Measurements from ENCODE around the gene MGAT4C.

The MGAT4C gene

DNA sequence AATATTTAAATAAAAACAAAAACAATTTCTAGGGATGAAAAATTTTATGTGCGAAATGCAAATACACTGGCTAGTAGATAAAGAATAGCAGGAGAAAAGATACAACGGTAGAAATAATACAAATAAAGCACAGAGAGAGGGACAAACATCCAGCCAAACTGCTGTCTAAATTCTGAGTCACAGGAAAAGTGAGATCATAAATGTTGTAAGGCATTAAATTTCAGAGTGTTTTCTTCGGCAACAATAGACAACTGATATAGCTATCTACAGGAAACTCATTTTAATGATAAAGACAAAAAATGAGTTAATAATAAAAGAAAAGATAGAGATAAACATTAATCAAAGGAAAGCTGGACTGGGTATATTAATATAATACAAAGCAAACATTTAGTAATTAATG, 259.9 kb downstream of the MGAT4C start:
- TF ChIP-seq ZFP3 (CRISPR knock-in tag; IDR thresholded peaks at IDR 0.05): no peak
- TF ChIP-seq ISL1 (CRISPR knock-in tag; IDR thresholded peaks at IDR 0.05): no peak
- TF ChIP-seq RARB (CRISPR knock-in tag; IDR thresholded peaks at IDR 0.05): no peak
- TF ChIP-seq PPARA (CRISPR knock-in tag; IDR thresholded peaks at IDR 0.05; ENCODE audit: borderline replicate concordance): no peak
- TF ChIP-seq ZFP30 (CRISPR knock-in tag; IDR thresholded peaks at IDR 0.05): no peak
- TF ChIP-seq SNAI2 (CRISPR knock-in tag; IDR thresholded peaks at IDR 0.05): no peak
- ATAC-seq: no peak

DNA sequence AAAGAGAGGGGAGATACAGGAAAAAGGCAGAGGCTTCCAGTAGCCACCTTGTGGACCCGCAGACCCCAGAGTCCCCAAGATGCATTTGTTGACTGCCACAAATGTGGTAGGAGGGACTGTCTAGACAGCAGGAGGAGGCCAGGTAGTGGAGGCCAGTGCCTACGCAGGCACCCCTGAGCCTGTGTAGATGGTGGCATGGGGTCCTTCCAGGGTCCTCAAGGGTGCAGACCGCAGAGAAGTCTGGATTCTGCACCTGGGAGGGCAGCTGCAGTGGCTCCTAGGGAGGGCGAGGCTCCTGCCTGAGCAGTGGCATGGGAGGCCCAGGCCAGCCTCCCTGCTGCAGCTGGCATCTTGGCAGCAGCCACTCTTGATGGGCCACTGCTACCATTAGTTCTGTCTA, 262.4 kb downstream of the MGAT4C start:
- no peak for ATAC-seq
- TF ChIP-seq, protein P1, sequence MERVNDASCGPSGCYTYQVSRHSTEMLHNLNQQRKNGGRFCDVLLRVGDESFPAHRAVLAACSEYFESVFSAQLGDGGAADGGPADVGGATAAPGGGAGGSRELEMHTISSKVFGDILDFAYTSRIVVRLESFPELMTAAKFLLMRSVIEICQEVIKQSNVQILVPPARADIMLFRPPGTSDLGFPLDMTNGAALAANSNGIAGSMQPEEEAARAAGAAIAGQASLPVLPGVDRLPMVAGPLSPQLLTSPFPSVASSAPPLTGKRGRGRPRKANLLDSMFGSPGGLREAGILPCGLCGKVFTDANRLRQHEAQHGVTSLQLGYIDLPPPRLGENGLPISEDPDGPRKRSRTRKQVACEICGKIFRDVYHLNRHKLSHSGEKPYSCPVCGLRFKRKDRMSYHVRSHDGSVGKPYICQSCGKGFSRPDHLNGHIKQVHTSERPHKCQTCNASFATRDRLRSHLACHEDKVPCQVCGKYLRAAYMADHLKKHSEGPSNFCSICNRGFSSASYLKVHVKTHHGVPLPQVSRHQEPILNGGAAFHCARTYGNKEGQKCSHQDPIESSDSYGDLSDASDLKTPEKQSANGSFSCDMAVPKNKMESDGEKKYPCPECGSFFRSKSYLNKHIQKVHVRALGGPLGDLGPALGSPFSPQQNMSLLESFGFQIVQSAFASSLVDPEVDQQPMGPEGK (CRISPR knock-in tag; IDR thresholded peaks at IDR 0.05; ENCODE audit: borderline replicate concordance): no peak
- TF ChIP-seq TCF4 (CRISPR knock-in tag; IDR thresholded peaks at IDR 0.05; ENCODE audit: borderline replicate concordance): no peak

DNA sequence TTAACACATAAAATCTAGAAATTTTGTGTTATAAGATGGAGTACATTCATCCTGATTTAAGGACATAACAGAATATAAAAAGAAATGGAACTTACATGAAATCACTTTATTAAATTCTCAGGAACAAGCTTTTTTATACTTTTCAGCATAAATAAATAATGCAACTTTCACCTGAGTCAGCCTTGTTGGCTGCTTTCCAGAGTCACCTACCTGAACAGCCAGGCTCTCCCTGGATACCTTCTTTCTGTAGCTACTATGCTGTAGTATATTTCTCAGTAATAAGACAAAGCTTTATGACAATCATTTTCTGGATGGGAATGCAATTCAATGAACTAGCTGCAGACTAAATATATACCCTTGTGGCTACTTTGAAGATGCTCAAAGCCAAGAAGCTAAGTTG, 270.2 kb downstream of the MGAT4C start:
- no peak for TF ChIP-seq ZFP30 (CRISPR knock-in tag; IDR thresholded peaks at IDR 0.05)
- TF ChIP-seq, protein P2, sequence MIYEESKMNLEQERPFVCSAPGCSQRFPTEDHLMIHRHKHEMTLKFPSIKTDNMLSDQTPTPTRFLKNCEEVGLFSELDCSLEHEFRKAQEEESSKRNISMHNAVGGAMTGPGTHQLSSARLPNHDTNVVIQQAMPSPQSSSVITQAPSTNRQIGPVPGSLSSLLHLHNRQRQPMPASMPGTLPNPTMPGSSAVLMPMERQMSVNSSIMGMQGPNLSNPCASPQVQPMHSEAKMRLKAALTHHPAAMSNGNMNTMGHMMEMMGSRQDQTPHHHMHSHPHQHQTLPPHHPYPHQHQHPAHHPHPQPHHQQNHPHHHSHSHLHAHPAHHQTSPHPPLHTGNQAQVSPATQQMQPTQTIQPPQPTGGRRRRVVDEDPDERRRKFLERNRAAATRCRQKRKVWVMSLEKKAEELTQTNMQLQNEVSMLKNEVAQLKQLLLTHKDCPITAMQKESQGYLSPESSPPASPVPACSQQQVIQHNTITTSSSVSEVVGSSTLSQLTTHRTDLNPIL (CRISPR knock-in tag; IDR thresholded peaks at IDR 0.05; ENCODE audit: low read depth): no peak
- TF ChIP-seq ISL1 (CRISPR knock-in tag; IDR thresholded peaks at IDR 0.05): no peak
- no peak for TF ChIP-seq OSR1 (CRISPR knock-in tag; IDR thresholded peaks at IDR 0.05)
- no peak for TF ChIP-seq PPARA (CRISPR knock-in tag; IDR thresholded peaks at IDR 0.05; ENCODE audit: borderline replicate concordance)
- ATAC-seq: no peak

DNA sequence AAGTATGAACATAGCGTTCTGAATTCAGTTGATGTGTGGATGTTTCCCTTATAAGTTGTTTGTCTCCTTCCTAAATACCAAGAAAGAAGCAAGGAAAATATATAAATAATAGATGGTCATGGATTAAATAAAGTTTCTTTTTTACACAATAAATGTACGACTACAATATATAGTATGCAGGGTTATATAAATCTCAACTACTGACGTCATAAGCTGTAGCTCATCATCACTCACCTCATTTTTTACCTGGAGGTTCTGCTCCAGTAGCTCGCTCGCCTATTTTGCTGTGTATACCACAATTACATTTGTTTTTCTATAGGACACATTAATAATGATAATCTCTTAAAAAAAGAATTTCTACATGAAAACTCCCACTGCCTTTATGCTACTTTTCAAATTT, 272.6 kb downstream of the MGAT4C start:
- TF ChIP-seq CSDC2 (CRISPR knock-in tag; IDR thresholded peaks at IDR 0.05) (no peak), RARB (CRISPR knock-in tag; IDR thresholded peaks at IDR 0.05) (no peak), PPARA (CRISPR knock-in tag; IDR thresholded peaks at IDR 0.05; ENCODE audit: borderline replicate concordance) (no peak), ZC3H10 (CRISPR knock-in tag; IDR thresholded peaks at IDR 0.05) (no peak), BACH2 (CRISPR knock-in tag; IDR thresholded peaks at IDR 0.05; ENCODE audit: borderline replicate concordance) (no peak), ESRRG (CRISPR knock-in tag; IDR thresholded peaks at IDR 0.05) (no peak), TCF4 (CRISPR knock-in tag; IDR thresholded peaks at IDR 0.05; ENCODE audit: borderline replicate concordance) (no peak), SNAI2 (CRISPR knock-in tag; IDR thresholded peaks at IDR 0.05) (no peak), GLIS3 (CRISPR knock-in tag; IDR thresholded peaks at IDR 0.05) (no peak), ISL1 (CRISPR knock-in tag; IDR thresholded peaks at IDR 0.05) (no peak), ZFP3 (CRISPR knock-in tag; IDR thresholded peaks at IDR 0.05) (no peak), ZNF8 (CRISPR knock-in tag; IDR thresholded peaks at IDR 0.05) (no peak), TOX (CRISPR knock-in tag; IDR thresholded peaks at IDR 0.05; ENCODE audit: borderline replicate concordance) (no peak), ZFP30 (CRISPR knock-in tag; IDR thresholded peaks at IDR 0.05) (no peak)
- TF ChIP-seq, protein P3, sequence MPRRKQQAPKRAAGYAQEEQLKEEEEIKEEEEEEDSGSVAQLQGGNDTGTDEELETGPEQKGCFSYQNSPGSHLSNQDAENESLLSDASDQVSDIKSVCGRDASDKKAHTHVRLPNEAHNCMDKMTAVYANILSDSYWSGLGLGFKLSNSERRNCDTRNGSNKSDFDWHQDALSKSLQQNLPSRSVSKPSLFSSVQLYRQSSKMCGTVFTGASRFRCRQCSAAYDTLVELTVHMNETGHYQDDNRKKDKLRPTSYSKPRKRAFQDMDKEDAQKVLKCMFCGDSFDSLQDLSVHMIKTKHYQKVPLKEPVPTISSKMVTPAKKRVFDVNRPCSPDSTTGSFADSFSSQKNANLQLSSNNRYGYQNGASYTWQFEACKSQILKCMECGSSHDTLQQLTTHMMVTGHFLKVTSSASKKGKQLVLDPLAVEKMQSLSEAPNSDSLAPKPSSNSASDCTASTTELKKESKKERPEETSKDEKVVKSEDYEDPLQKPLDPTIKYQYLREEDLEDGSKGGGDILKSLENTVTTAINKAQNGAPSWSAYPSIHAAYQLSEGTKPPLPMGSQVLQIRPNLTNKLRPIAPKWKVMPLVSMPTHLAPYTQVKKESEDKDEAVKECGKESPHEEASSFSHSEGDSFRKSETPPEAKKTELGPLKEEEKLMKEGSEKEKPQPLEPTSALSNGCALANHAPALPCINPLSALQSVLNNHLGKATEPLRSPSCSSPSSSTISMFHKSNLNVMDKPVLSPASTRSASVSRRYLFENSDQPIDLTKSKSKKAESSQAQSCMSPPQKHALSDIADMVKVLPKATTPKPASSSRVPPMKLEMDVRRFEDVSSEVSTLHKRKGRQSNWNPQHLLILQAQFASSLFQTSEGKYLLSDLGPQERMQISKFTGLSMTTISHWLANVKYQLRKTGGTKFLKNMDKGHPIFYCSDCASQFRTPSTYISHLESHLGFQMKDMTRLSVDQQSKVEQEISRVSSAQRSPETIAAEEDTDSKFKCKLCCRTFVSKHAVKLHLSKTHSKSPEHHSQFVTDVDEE (CRISPR knock-in tag; IDR thresholded peaks at IDR 0.05): no peak
- TF ChIP-seq, protein P2 (CRISPR knock-in tag; IDR thresholded peaks at IDR 0.05; ENCODE audit: low read depth): no peak
- TF ChIP-seq, protein P4, sequence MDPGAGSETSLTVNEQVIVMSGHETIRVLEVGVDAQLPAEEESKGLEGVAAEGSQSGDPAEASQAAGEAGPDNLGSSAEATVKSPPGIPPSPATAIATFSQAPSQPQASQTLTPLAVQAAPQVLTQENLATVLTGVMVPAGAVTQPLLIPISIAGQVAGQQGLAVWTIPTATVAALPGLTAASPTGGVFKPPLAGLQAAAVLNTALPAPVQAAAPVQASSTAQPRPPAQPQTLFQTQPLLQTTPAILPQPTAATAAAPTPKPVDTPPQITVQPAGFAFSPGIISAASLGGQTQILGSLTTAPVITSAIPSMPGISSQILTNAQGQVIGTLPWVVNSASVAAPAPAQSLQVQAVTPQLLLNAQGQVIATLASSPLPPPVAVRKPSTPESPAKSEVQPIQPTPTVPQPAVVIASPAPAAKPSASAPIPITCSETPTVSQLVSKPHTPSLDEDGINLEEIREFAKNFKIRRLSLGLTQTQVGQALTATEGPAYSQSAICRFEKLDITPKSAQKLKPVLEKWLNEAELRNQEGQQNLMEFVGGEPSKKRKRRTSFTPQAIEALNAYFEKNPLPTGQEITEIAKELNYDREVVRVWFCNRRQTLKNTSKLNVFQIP (CRISPR knock-in tag; IDR thresholded peaks at IDR 0.05; ENCODE audit: borderline replicate concordance, low read depth): no peak
- no peak for ATAC-seq
